Body of pancreas (tissue), 4 donors: Measurements from ENCODE around the gene FLACC1. TPM values are rescaled to one million over a fixed set of nuclear protein-coding genes. Genes with fewer than 3 reads are reported as not detected.

Source experiments
- ATAC-seq: fragments of 150-250 bp; one replicate; pipeline ENCODE4 v1.9.1; 2016
- DNase-seq, 4 donors: peaks; one replicate each; pipeline ENCODE4 v3.0.0-alpha.2; 2019
- H3K27ac ChIP-seq, 4 donors: fragments of 200-600 bp; sonication (generic); 1 replicate in 3 of 4; 2 replicates in 1 of 4; pipeline versions ENCODE4 v1.5.1 to v1.6.1; 2016 to 2019; ENCODE audit warnings: mild to moderate bottlenecking in 1 of 4, mixed read lengths in 1 of 4, moderate library complexity in 1 of 4
- H3K27me3 ChIP-seq, 2 donors: fragments of 200-600 bp; sonication (generic); one replicate each; pipeline ENCODE4 v1.6.0; 2016; ENCODE audit warnings: mild to moderate bottlenecking in 1 of 2
- H3K36me3 ChIP-seq, 2 donors: fragments of 200-600 bp; sonication (generic); replicated peaks in 1 of 2; 2 replicates each; pipeline ENCODE4 v1.5.1; 2016; ENCODE audit warnings: low read depth in 2 of 2; ENCODE audit not compliant: insufficient read depth in 1 of 2
- H3K4me1 ChIP-seq: fragments of 200-600 bp; sonication (generic); one replicate; pipeline ENCODE4 v1.6.0; 2016
- H3K4me3 ChIP-seq, 2 donors: fragments of 200-600 bp; sonication (generic); 1 replicate in 1 of 2; 2 replicates in 1 of 2; pipeline ENCODE4 v1.5.1; 2016 to 2019
- H3K9me3 ChIP-seq, 3 donors: fragments of 200-600 bp; sonication (generic); 1 replicate in 2 of 3; 2 replicates in 1 of 3; pipeline ENCODE4 v1.5.1; 2016
- POLR2A ChIP-seq, 3 donors: fragments of 450-650 bp; IDR thresholded peaks; one replicate each; pipeline ENCODE4 v1.6.1; 2016; ENCODE audit warnings: antibody characterized with exemption in 3 of 3, mild to moderate bottlenecking in 2 of 3
- WGBS, 2 donors: methylation state at CpG; one replicate each; pipeline ENCODE4 v1.1.5; 2017; 5-methylcytosine and 5-hydroxymethylcytosine counted together
- intact Hi-C: fragments of 100-400 bp; cut with DNase I; formaldehyde crosslinking; loops from one replicate; pipeline ENCODE4 v1.15.1; 2023
- total RNA-seq, 2 donors: library from RNA; depleted of rRNA; stranded (reverse); fragments of >200 nt; gene quantifications; one replicate each; pipeline ENCODE4 v1.1.0, GENCODE V29; 2016
- TF ChIP-seq, protein P1 (sequence below), 7 experiments: fragments of 450-650 bp in 4 of 7; fragments of 200-600 bp in 3 of 7; sonication (generic) in 3 of 7; IDR thresholded peaks; one replicate each; pipeline ENCODE4 v1.5.1; 2016 to 2019; ENCODE audit warnings: antibody characterized with exemption in 7 of 7

Gene FLACC1
- total RNA-seq, 2 donors from 2014 or later, result 0.78 to 2.3 TPM

- no peak overlapping the region for H3K4me3 ChIP-seq
- TF ChIP-seq, protein P1, sequence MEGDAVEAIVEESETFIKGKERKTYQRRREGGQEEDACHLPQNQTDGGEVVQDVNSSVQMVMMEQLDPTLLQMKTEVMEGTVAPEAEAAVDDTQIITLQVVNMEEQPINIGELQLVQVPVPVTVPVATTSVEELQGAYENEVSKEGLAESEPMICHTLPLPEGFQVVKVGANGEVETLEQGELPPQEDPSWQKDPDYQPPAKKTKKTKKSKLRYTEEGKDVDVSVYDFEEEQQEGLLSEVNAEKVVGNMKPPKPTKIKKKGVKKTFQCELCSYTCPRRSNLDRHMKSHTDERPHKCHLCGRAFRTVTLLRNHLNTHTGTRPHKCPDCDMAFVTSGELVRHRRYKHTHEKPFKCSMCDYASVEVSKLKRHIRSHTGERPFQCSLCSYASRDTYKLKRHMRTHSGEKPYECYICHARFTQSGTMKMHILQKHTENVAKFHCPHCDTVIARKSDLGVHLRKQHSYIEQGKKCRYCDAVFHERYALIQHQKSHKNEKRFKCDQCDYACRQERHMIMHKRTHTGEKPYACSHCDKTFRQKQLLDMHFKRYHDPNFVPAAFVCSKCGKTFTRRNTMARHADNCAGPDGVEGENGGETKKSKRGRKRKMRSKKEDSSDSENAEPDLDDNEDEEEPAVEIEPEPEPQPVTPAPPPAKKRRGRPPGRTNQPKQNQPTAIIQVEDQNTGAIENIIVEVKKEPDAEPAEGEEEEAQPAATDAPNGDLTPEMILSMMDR (IDR thresholded peaks at IDR 0.05), result no peak
- no peak for TF ChIP-seq POLR2A (IDR thresholded peaks at IDR 0.05)
- 92 to 94% methylated on average over 6 to 9 of the region's 9 CpGs for WGBS, 2 donors
- no peaks in the 10 kb centered on the region for H3K27me3 ChIP-seq
- no peak overlapping the region for H3K27ac ChIP-seq
- peaks cover 0 to 3% of the 10 kb centered on the region in 2 donors for H3K36me3 ChIP-seq
- no peaks in the 10 kb centered on the region for H3K9me3 ChIP-seq
- DNase-seq (no peak), ATAC-seq (no peak)
- intact Hi-C loops, result no loop called here
- no peaks in the 10 kb centered on the region for H3K4me1 ChIP-seq
These were observed 86.7 kb downstream of the FLACC1 start for GRCh38 chr2:201270293-201271001.

DNA sequence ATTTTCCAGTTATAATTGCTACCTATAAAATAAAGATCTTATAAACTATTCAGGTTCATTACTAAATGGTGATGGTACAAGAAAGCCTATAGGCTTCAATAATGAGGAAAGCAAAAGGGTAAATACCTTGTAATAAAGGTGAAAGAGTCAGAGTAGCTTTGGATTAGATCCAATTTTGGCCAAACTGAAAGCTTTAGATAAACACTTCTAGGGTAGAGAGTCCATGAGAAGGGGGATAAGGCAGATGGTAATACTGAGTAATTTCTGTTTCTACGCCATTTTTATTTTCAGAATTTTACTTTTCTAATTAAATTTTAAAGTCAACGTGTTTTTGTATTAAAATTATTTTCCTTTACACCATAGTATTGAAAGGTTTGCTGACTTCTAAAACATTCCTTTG, 87.4 kb downstream of the FLACC1 start:
- no peak overlapping the region for H3K27ac ChIP-seq
- 91 to 96% methylated on average over 2 of the region's 2 CpGs for WGBS, 2 donors
- ATAC-seq (no peak), DNase-seq (no peak)
- no peaks in the 10 kb centered on the region for H3K27me3 ChIP-seq
- intact Hi-C loops, result no loop called here
- H3K9me3 ChIP-seq, result no peaks in the 10 kb centered on the region
- H3K4me1 ChIP-seq, result no peaks in the 10 kb centered on the region
- no peak overlapping the region for H3K4me3 ChIP-seq
- no peak for TF ChIP-seq POLR2A (IDR thresholded peaks at IDR 0.05)
- TF ChIP-seq, protein P1 (IDR thresholded peaks at IDR 0.05), result no peak
- H3K36me3 ChIP-seq, result peaks cover 0 to 3% of the 10 kb centered on the region in 2 donors

GRCh38 chr2:201267278-201268030, 89.7 kb downstream of the FLACC1 start:
- WGBS, 2 donors, result 88 to 90% methylated on average over 12 of the region's 12 CpGs
- Histone ChIP-seq H3K36me3 (no peaks in the 10 kb centered on the region), H3K27me3 (no peaks in the 10 kb centered on the region), H3K27ac (no peak overlapping the region), H3K4me1 (no peaks in the 10 kb centered on the region), H3K9me3 (no peaks in the 10 kb centered on the region), H3K4me3 (no peak overlapping the region)
- no peak for TF ChIP-seq POLR2A (IDR thresholded peaks at IDR 0.05)
- TF ChIP-seq, protein P1 (IDR thresholded peaks at IDR 0.05), result no peak
- DNase-seq (no peak), ATAC-seq (no peak)
- intact Hi-C loops, result no loop called here

GRCh38 chr2:201266629-201267028, 90.5 kb downstream of the FLACC1 start:
- Histone ChIP-seq H3K27ac (no peak overlapping the region), H3K9me3 (no peaks in the 10 kb centered on the region), H3K27me3 (no peaks in the 10 kb centered on the region), H3K4me3 (no peak overlapping the region), H3K36me3 (no peaks in the 10 kb centered on the region), H3K4me1 (no peaks in the 10 kb centered on the region)
- intact Hi-C loops, result no loop called here
- no peak for TF ChIP-seq POLR2A (IDR thresholded peaks at IDR 0.05)
- TF ChIP-seq, protein P1 (IDR thresholded peaks at IDR 0.05), result no peak
- no peak for ATAC-seq
- DNase-seq, result no peak
- 75 to 86% methylated on average over 2 of the region's 2 CpGs for WGBS, 2 donors
